ENCODE results near the gene RALGPS1.
A peak's percentile ranks its signal among the peaks of the same experiment; 100 is the strongest.

Gene RALGPS1

DNA sequence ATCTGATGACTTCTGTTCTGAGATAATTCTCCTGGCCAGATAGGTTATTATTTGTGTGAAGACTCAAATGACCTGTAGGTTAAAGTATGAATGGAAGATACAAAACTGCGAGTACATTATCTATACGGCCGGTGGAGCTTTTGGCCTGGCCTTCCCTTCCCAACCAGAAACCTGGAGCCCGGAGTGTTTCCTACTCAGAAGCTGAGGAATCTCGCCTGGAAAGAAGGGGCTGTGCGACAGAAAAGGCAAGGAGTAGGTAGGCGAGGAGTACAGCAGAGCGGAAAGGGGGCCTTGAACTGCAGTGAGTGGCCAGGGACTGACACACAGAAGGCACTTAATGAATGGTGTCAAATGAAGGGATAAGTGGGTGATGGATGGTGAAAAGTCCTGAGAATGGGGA lies 173.3 kb downstream of the RALGPS1 start:
- H3K9ac ChIP-seq = no peak overlapping the region
- H3K4me3 ChIP-seq = no peak overlapping the region
- H3K36me3 ChIP-seq = peaks cover 31% of the 10 kb centered on the region
- no peaks in the 10 kb centered on the region for H3K9me3 ChIP-seq
- H3K27ac ChIP-seq = no peak overlapping the region
- H3K4me1 ChIP-seq = peaks cover 6% of the 10 kb centered on the region; the same call in 1 of the 2 replicates
- peaks cover 23% of the 10 kb centered on the region; the same call in 1 of the 2 replicates for H4K20me1 ChIP-seq
- TF ChIP-seq Cebpa-rat (IDR thresholded peaks at IDR 0.05) = no peak
- H3K4me2 ChIP-seq = no peak overlapping the region
- no peaks in the 10 kb centered on the region for H3K27me3 ChIP-seq

DNA sequence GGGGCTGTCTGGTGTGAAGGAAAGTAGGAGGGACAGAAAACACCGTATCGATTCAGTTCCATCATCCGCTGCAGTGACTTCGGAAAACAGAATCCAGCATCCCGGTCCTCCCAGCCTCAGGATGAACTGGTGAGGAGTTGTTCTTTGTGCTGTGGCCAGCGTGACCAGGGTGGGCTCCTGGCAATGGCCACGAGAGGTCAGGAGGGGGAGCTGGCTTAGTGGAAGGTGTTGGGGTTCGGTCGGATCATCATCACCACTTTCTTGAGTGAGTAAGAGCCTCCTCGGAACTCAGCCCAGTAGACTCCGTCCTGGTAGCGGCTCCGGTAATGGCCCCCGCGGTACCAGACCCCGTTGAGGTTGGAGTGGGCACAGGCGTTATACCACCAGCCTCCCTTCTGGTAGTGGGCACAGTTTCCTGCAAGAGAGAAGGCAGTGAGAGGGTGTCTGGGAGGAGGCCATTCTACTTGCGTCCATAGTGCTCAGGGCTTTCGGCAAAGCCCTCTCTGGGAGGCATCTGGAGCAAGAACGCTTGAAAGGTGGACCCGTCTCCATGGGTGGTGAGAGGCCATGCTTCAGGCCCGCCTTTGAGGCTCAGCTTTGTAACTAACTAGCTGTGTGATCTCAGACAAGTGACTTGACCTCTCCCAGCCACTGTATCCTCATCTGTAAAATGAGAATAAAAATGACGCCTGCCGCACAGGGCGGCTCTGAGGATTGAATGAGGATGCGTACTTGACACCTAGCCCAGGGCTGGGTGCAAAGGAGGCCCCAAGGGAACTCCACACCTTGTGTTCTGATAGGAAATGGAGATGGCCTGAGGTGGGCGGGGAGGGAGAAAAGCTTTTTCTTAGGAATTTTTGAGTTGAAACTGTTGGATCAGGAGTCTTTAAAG lies 174.4 kb downstream of the RALGPS1 start:
- H3K27me3 ChIP-seq = no peaks in the 10 kb centered on the region
- H3K27ac ChIP-seq = no peak overlapping the region
- no peak overlapping the region for H3K9ac ChIP-seq
- peaks cover 6% of the 10 kb centered on the region; the same call in 1 of the 2 replicates for H3K4me1 ChIP-seq
- no peak overlapping the region for H3K4me2 ChIP-seq
- no peak for TF ChIP-seq Cebpa-rat (IDR thresholded peaks at IDR 0.05)
- H3K36me3 ChIP-seq = peaks cover 31% of the 10 kb centered on the region
- no peak overlapping the region for H3K4me3 ChIP-seq
- peaks cover 27% of the 10 kb centered on the region; the same call in 1 of the 2 replicates for H4K20me1 ChIP-seq
- H3K9me3 ChIP-seq = no peaks in the 10 kb centered on the region

DNA sequence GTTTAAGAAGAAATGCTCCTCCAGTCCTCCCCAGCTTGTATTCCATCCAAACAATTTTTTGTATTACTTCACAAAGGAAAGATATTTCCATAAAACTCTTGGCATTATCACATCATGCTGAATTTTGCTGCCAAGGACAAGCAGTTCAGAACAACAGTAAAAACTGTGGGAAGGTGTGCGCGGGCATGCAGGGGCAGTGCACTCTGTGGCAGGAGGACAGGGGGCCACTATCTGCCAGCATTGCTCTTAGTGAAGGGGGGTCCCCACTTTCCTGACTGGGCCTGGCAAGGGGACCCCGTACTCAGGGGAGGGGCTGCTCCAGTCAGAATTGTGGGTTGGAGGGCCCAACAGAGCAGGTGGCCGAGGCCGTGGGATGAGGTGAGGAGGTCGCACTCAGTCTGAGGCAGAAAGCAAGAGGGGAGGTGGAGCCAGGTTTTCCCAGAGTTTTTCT lies 175.1 kb downstream of the RALGPS1 start:
- Histone ChIP-seq H3K4me3 (no peak overlapping the region), H3K27ac (no peak overlapping the region), H3K4me1 (peaks cover 6% of the 10 kb centered on the region; the same call in 1 of the 2 replicates), H3K9ac (no peak overlapping the region), H3K9me3 (no peaks in the 10 kb centered on the region), H3K36me3 (peaks cover 31% of the 10 kb centered on the region), H4K20me1 (peaks cover 31% of the 10 kb centered on the region; the same call in 1 of the 2 replicates), H3K27me3 (no peaks in the 10 kb centered on the region), H3K4me2 (no peak overlapping the region)
- no peak for TF ChIP-seq Cebpa-rat (IDR thresholded peaks at IDR 0.05)

DNA sequence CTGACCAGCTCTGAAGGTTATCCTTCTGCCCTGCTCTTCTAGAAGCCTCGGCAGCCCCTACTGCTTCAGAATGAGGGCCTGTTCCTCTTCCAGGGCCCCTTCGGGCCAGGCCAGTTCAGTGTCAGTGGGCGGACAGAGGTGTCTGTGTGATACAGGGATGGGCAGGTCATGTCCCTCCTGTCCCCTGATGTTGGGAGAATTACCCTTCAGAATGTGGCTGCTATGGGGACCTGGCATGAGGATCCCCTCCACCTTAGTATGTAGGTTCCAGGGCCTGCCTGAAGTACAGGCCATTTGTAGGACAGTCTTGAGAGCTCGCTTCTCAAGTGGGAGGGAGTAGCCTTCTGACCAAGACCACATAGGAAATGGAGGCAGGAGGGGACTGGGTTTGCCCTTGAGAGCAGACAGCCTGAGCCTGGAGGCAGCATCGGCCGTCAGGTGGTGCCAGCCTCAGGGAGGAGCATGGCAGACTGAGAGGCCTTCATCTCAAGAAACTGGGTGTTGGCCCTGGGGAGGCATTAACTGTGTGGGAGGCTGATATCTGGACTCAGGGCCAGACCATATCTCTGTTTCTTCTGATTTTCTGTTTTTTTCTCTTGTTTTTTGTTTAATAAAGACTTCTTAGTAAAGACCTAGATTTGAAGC lies 175.9 kb downstream of the RALGPS1 start:
- no peak for TF ChIP-seq Cebpa-rat (IDR thresholded peaks at IDR 0.05)
- Histone ChIP-seq H3K27ac (no peak overlapping the region), H3K4me2 (no peak overlapping the region), H3K9ac (no peak overlapping the region), H3K27me3 (no peaks in the 10 kb centered on the region), H3K4me3 (no peak overlapping the region), H3K4me1 (0 out of 2 replicates have a peak, but pooled peaks cover 6% of the 10 kb centered on the region), H3K9me3 (no peaks in the 10 kb centered on the region), H3K36me3 (peaks cover 31% of the 10 kb centered on the region), H4K20me1 (peaks cover 31% of the 10 kb centered on the region; the same call in 1 of the 2 replicates)

DNA sequence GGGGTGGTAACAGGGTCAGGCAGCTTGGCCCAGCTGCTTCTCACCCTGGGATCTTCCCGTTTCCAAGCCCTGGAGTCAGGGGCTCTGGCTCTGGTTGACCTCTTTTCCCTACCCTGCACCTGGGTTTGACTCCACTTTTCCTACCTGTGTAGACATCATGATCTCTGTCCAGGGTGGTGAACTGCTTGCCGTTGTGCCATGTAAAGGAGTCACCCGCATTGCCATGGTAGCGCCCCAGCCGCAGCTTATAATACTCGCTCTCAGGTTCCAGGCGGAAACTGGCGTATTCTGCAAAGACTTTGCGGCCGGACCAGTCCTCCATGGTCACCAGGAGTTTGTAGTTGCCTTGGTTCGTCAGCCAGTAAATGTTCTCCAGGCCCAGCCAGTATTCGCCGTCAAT lies 176.9 kb downstream of the RALGPS1 start:
- Histone ChIP-seq H3K4me2 (no peak overlapping the region), H3K27ac (no peak overlapping the region), H3K4me1 (peaks cover 15% of the 10 kb centered on the region), H4K20me1 (peaks cover 31% of the 10 kb centered on the region; the same call in 1 of the 2 replicates), H3K27me3 (no peaks in the 10 kb centered on the region), H3K4me3 (no peak overlapping the region), H3K9me3 (no peaks in the 10 kb centered on the region), H3K9ac (no peak overlapping the region), H3K36me3 (peaks cover 37% of the 10 kb centered on the region)
- TF ChIP-seq Cebpa-rat (IDR thresholded peaks at IDR 0.05) = no peak

DNA sequence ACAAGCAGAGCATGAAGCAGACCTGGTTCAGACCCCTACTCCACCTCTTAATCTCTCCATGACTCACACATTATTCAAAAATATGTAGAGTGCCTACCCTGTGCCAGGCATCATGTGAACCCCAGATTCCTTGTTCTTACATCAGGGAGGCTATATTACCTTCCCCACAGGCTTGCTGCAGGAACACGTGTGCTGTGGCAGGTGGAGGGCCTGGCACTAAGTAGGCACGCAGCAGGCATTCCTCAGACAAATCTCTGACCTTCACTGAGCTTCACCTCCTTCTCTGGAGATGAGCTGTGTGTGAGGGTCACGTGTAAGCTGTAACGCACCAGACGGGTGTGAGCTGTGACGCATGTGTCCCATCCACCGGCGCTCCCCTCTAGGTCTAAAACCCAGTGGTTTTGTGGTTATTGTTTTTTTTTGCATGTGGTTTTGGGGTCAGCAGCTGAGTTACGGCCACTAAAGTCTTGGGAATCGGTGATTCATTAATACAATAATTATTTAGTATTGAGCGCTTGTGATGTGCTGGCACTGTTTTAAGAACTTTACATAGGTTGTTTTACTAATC lies 177.5 kb downstream of the RALGPS1 start:
- no peak for TF ChIP-seq Cebpa-rat (IDR thresholded peaks at IDR 0.05)
- Histone ChIP-seq H3K9me3 (no peaks in the 10 kb centered on the region), H3K27ac (no peak overlapping the region), H4K20me1 (peaks cover 31% of the 10 kb centered on the region; the same call in 1 of the 2 replicates), H3K4me3 (no peak overlapping the region), H3K36me3 (peaks cover 37% of the 10 kb centered on the region), H3K27me3 (no peaks in the 10 kb centered on the region), H3K9ac (no peak overlapping the region), H3K4me2 (no peak overlapping the region), H3K4me1 (peaks cover 16% of the 10 kb centered on the region)

DNA sequence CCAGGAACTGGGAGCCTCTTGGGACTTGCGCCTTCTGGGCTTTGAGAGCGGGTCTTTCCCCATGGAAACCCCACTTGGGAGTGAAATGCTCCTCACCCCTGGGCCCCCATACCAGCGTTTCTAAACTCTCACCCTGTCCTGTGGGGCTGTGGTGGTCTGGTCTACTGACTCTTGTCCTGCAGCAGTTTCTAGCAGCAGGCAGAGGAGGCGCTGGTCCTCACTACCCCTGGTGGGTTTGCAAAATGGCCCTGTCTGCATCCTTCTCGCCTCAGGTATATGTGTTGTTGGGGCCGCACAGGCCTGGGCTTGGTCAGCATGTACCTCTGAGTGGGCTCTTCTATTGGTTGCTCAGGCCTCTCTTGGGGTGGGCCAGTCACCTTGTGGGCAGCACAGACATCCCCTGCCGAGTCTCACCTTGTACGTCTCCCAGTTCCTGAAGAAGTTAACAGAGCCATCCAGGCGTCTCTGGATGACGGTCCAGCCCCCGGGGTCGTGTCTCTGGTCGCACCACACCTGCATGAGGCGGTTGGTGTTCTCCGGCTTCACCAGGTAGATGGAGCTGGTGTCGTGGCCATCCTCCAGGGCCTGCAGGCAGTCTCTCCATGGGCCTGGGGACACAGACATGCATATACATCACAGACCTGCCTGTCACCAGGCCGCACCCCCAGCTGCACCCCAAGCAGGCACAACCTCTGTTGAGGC lies 178.9 kb downstream of the RALGPS1 start:
- no peak overlapping the region for H3K27ac ChIP-seq
- H3K4me3 ChIP-seq = no peak overlapping the region
- H4K20me1 ChIP-seq = peaks cover 31% of the 10 kb centered on the region; the same call in 1 of the 2 replicates
- H3K36me3 ChIP-seq = peaks cover 26% of the 10 kb centered on the region
- H3K9me3 ChIP-seq = no peaks in the 10 kb centered on the region
- no peak overlapping the region for H3K4me2 ChIP-seq
- H3K27me3 ChIP-seq = no peaks in the 10 kb centered on the region
- peaks cover 16% of the 10 kb centered on the region for H3K4me1 ChIP-seq
- H3K9ac ChIP-seq = no peak overlapping the region
- no peak for TF ChIP-seq Cebpa-rat (IDR thresholded peaks at IDR 0.05)

DNA sequence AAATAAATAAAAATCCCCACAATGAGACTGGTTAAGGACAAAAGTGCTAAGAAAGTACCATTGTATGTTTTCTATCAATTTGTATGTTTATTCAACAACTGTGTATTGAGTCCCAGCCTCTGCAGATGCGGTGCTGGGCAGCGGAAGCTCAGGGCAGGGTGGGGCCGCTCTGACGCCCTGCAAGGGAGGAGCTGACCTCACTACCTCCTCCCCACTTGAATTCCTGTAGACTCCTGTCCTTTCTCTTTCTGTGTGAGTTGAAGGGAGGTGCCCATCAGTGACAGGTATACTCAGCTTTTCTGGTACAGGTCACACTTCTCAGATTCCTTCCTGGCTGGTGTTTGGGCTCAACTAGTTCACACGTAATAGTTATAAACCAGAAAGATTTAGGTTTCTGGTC lies 180.8 kb downstream of the RALGPS1 start:
- H3K27me3 ChIP-seq = no peaks in the 10 kb centered on the region
- no peak overlapping the region for H3K9ac ChIP-seq
- no peak overlapping the region for H3K27ac ChIP-seq
- H4K20me1 ChIP-seq = peaks cover 23% of the 10 kb centered on the region; the same call in 1 of the 2 replicates
- no peak overlapping the region for H3K4me2 ChIP-seq
- no peaks in the 10 kb centered on the region for H3K9me3 ChIP-seq
- peaks cover 16% of the 10 kb centered on the region for H3K4me1 ChIP-seq
- no peak overlapping the region for H3K4me3 ChIP-seq
- H3K36me3 ChIP-seq = peaks cover 21% of the 10 kb centered on the region
- TF ChIP-seq Cebpa-rat (IDR thresholded peaks at IDR 0.05) = no peak

DNA sequence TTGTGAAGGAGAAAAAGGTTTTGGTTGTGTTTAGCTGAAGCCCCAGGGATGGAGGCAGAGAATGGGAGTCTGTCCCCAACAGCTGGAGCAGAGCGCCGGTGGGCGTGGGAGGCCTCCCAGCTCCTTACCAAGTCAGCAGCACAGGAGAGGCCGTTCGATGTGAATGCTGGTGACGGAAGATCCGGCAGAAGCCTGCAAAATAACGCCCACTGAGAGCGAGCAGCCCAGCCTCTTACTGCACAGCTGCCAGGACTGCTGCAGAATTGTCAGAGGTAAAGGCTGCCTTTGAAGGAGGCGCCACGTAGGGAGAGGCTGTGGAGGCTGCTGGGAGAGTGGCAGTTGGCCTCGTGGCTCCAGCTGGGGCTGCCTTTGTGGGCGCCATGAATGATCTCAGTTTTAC lies 181.6 kb downstream of the RALGPS1 start:
- H3K36me3 ChIP-seq = peaks cover 25% of the 10 kb centered on the region
- H3K27me3 ChIP-seq = no peaks in the 10 kb centered on the region
- H3K4me1 ChIP-seq = peaks cover 16% of the 10 kb centered on the region
- TF ChIP-seq Cebpa-rat (IDR thresholded peaks at IDR 0.05) = no peak
- no peaks in the 10 kb centered on the region for H3K9me3 ChIP-seq
- H3K4me2 ChIP-seq = peak overlapping the region; percentile 38
- no peak overlapping the region for H3K27ac ChIP-seq
- H4K20me1 ChIP-seq = 0 out of 2 replicates have a peak, but pooled peaks cover 17% of the 10 kb centered on the region
- no peak overlapping the region for H3K9ac ChIP-seq
- H3K4me3 ChIP-seq = no peak overlapping the region
